ENCODE measurements around the gene PACSIN2.

Gene PACSIN2

DNA sequence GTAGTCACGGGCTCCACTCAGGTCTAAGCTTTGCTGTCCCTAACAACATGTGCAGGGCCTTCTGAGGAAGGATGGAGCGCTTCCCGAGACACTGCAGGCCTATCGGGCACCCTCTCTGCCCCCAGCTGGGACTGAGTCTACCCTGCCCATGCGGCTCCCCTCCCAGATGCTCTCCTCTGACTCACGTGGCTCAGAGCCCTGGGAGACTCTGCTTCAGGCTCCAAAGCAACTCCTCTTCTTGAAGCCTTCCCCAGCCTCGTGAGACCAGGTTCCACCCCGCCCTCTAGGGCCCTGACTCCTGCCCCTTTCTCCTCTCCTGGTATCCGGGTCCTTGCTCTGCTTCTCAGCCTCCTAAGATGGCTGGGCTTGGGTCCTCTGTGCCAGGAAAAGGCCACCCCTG, 129.5 kb downstream of the PACSIN2 start:
- Histone ChIP-seq H3K4me3 (ENCODE audit: low read length) (no peak overlapping the region), H3K36me3 (ENCODE audit: insufficient read depth, low read length) (peaks cover 53% of the 10 kb centered on the region), H3K4me1 (ENCODE audit: insufficient read depth, low read length) (no peaks in the 10 kb centered on the region), H3K27me3 (ENCODE audit: insufficient read depth, low read length) (no peaks in the 10 kb centered on the region), H2AFZ (ENCODE audit: low read depth, low read length) (no peak overlapping the region), H3K9me3 (ENCODE audit: low read length) (no peaks in the 10 kb centered on the region)

DNA sequence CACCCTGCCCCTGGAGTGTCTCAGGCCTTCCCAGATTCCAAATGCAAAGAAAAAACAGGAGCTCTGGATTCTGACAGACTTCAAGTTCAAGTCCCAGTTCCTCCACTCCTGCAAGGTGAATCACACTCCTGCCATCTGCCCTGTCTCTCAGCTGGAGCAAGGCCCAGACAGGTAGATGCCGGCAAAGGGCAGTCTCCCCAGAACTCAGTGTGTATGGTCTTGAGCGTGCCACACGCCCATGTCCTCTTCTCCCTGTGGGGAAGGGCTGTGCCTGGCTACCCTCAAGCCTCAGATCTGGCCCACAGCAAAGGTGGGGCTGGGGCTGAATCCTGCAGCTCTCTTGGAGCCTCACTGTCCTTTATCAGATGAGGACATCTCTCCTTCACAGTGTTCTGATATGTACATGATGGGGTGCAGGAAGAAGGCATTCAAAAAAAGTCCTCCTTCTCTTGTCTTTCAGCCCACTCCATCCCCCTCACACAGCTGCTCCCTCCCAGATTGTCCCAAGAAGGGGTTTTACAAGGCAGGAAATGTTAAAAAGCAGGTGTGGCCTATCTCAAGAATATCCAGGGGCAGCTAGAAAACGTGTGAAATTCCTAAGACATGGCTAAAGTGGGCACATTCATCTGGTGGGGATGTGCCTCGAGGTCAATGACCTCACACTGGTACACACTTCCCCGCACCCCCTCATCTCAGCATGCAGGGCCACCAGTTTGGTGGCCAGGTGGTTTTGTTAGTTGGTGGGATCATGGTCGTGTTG, 130.2 kb downstream of the PACSIN2 start:
- no peaks in the 10 kb centered on the region for H3K27me3 ChIP-seq (ENCODE audit: insufficient read depth, low read length)
- no peaks in the 10 kb centered on the region for H3K9me3 ChIP-seq (ENCODE audit: low read length)
- no peak overlapping the region for H2AFZ ChIP-seq (ENCODE audit: low read depth, low read length)
- peaks cover 49% of the 10 kb centered on the region for H3K36me3 ChIP-seq (ENCODE audit: insufficient read depth, low read length)
- no peaks in the 10 kb centered on the region for H3K4me1 ChIP-seq (ENCODE audit: insufficient read depth, low read length)
- H3K4me3 ChIP-seq (ENCODE audit: low read length), result no peak overlapping the region

DNA sequence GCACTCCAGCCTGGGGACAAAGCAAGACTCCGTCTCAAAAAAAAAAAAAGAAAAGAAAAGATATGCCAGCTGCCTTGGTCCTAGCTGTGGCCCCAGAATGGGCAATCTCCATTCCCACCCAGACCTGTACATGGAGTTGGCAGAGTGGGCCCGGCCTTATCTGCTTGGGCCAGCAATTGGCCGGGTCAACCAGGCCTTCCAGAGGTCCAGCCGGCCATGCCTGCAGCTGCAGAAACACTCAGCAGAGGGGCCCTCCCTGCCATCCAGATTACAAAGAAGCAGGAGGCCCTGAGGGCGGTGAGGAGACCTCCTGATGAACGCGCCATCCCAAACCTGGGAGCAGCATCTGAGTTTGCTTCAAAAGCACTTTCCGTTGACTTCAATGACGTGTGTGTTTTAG, 131.0 kb downstream of the PACSIN2 start:
- Histone ChIP-seq H3K9me3 (ENCODE audit: low read length) (no peaks in the 10 kb centered on the region), H2AFZ (ENCODE audit: low read depth, low read length) (no peak overlapping the region), H3K27me3 (ENCODE audit: insufficient read depth, low read length) (no peaks in the 10 kb centered on the region), H3K4me1 (ENCODE audit: insufficient read depth, low read length) (no peaks in the 10 kb centered on the region), H3K4me3 (ENCODE audit: low read length) (no peak overlapping the region), H3K36me3 (ENCODE audit: insufficient read depth, low read length) (peaks cover 54% of the 10 kb centered on the region)

DNA sequence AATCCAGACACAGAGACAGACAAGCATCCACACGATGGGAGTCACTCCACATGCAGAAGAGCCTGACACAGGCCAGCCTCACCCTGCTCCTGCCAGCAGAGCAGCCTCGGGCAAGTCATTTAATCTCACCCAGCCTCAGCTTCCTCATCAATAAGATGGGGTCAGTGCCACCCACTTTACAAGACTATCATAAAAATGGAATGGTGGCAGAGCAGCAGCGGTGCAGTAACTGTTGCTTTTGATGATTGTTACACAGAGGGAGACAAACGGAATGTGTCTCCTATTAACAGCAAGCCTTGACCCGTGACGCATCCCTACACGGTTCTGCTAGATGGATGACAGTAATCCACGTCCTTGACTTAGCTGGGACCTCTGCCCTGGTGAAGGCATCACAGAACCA, 131.8 kb downstream of the PACSIN2 start:
- no peaks in the 10 kb centered on the region for H3K27me3 ChIP-seq (ENCODE audit: insufficient read depth, low read length)
- H3K4me1 ChIP-seq (ENCODE audit: insufficient read depth, low read length), result no peaks in the 10 kb centered on the region
- H3K9me3 ChIP-seq (ENCODE audit: low read length), result no peaks in the 10 kb centered on the region
- no peak overlapping the region for H2AFZ ChIP-seq (ENCODE audit: low read depth, low read length)
- H3K36me3 ChIP-seq (ENCODE audit: insufficient read depth, low read length), result peaks cover 53% of the 10 kb centered on the region
- H3K4me3 ChIP-seq (ENCODE audit: low read length), result no peak overlapping the region

- Histone ChIP-seq H3K36me3 (ENCODE audit: insufficient read depth, low read length) (peaks cover 48% of the 10 kb centered on the region), H2AFZ (ENCODE audit: low read depth, low read length) (no peak overlapping the region), H3K4me3 (ENCODE audit: low read length) (no peak overlapping the region), H3K9me3 (ENCODE audit: low read length) (no peaks in the 10 kb centered on the region), H3K27me3 (ENCODE audit: insufficient read depth, low read length) (no peaks in the 10 kb centered on the region), H3K4me1 (ENCODE audit: insufficient read depth, low read length) (no peaks in the 10 kb centered on the region)
Measured at GRCh38 chr22:42881982-42882656, 132.8 kb downstream of the PACSIN2 start.

DNA sequence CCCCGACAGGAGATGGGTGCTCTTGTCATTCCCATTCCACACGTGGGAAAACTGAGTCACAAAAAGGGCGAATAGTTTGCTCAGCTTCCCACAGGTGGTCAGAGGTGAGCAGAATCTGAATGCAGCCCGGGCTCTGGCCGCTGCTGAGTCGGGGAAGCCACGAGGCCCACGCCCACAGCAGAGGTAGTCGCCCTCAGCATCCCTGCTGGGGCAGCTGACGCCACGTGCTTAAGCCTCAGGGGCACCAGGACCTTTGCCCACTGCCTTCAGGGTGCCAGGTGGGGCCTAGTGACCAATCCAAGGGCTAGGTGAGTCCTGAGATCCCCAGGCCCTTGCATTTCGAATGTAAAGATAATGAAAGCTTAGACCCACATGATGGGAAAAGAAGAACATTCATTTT, 133.7 kb downstream of the PACSIN2 start:
- H3K9me3 ChIP-seq (ENCODE audit: low read length), result no peaks in the 10 kb centered on the region
- H3K36me3 ChIP-seq (ENCODE audit: insufficient read depth, low read length), result peaks cover 48% of the 10 kb centered on the region
- H3K27me3 ChIP-seq (ENCODE audit: insufficient read depth, low read length), result no peaks in the 10 kb centered on the region
- H2AFZ ChIP-seq (ENCODE audit: low read depth, low read length), result no peak overlapping the region
- H3K4me3 ChIP-seq (ENCODE audit: low read length), result no peak overlapping the region
- no peaks in the 10 kb centered on the region for H3K4me1 ChIP-seq (ENCODE audit: insufficient read depth, low read length)

- no peaks in the 10 kb centered on the region for H3K9me3 ChIP-seq (ENCODE audit: low read length)
- peaks cover 51% of the 10 kb centered on the region for H3K36me3 ChIP-seq (ENCODE audit: insufficient read depth, low read length)
- H2AFZ ChIP-seq (ENCODE audit: low read depth, low read length), result no peak overlapping the region
- no peaks in the 10 kb centered on the region for H3K27me3 ChIP-seq (ENCODE audit: insufficient read depth, low read length)
- H3K4me3 ChIP-seq (ENCODE audit: low read length), result no peak overlapping the region
- no peaks in the 10 kb centered on the region for H3K4me1 ChIP-seq (ENCODE audit: insufficient read depth, low read length)
Measured at GRCh38 chr22:42880815-42881214, 134.1 kb downstream of the PACSIN2 start.

- Histone ChIP-seq H3K9me3 (ENCODE audit: low read length) (no peaks in the 10 kb centered on the region), H2AFZ (ENCODE audit: low read depth, low read length) (no peak overlapping the region), H3K4me1 (ENCODE audit: insufficient read depth, low read length) (no peaks in the 10 kb centered on the region), H3K27me3 (ENCODE audit: insufficient read depth, low read length) (no peaks in the 10 kb centered on the region), H3K36me3 (ENCODE audit: insufficient read depth, low read length) (peaks cover 51% of the 10 kb centered on the region), H3K4me3 (ENCODE audit: low read length) (no peak overlapping the region)
Measured at GRCh38 chr22:42879371-42880021, 135.5 kb downstream of the PACSIN2 start.

GRCh38 chr22:42878561-42879305, 136.2 kb downstream of the PACSIN2 start:
- H3K36me3 ChIP-seq (ENCODE audit: insufficient read depth, low read length), result peaks cover 48% of the 10 kb centered on the region
- H3K9me3 ChIP-seq (ENCODE audit: low read length), result no peaks in the 10 kb centered on the region

DNA sequence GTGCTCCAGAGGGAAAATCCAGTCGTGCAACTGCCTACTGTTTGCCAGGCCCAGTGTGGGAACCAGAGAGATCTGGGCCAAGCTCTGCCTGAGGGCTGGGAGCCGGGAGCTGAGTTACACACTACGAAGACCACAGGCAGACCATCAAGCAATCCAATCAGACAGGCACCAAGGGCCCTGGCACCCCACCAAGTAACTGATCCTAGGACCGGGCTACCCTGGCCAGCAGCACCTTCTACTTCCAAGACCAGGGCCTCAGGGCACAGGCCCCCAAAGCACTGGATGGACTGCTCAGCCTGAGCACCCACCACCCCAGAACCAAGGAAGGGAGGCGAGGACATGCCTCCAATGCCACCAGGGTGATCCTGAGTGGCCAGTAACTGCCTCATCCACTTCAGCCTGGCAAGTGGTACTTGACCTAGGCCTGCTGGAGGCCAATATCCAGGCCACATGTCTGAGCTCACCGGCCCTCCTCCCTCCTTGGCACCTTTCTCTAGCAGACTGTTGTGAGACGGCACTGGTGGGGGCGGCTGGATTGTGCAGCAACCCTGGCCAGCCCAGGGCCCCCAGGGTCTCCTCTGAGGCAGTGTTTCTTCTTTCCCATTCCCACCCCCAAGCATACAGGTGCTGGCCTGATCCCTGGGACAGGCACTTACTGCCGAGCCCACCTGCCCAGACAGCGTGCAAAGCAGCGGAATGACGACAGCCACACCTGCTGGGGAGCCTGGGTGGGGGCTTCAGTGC, 137.2 kb downstream of the PACSIN2 start:
- peaks cover 51% of the 10 kb centered on the region for H3K36me3 ChIP-seq (ENCODE audit: insufficient read depth, low read length)
- no peak overlapping the region for H2AFZ ChIP-seq (ENCODE audit: low read depth, low read length)
- no peaks in the 10 kb centered on the region for H3K9me3 ChIP-seq (ENCODE audit: low read length)
- H3K4me3 ChIP-seq (ENCODE audit: low read length), result no peak overlapping the region
- no peaks in the 10 kb centered on the region for H3K4me1 ChIP-seq (ENCODE audit: insufficient read depth, low read length)
- H3K27me3 ChIP-seq (ENCODE audit: insufficient read depth, low read length), result no peaks in the 10 kb centered on the region

More at GRCh38 chr22:42878561-42879305, 136.2 kb downstream of the PACSIN2 start:
- no peaks in the 10 kb centered on the region for H3K27me3 ChIP-seq (ENCODE audit: insufficient read depth, low read length)
- H2AFZ ChIP-seq (ENCODE audit: low read depth, low read length), result no peak overlapping the region
- no peaks in the 10 kb centered on the region for H3K4me1 ChIP-seq (ENCODE audit: insufficient read depth, low read length)
- no peak overlapping the region for H3K4me3 ChIP-seq (ENCODE audit: low read length)

- H3K27me3 ChIP-seq (ENCODE audit: insufficient read depth, low read length), result no peaks in the 10 kb centered on the region
- H3K36me3 ChIP-seq (ENCODE audit: insufficient read depth, low read length), result peaks cover 52% of the 10 kb centered on the region
- no peaks in the 10 kb centered on the region for H3K9me3 ChIP-seq (ENCODE audit: low read length)
- no peak overlapping the region for H3K4me3 ChIP-seq (ENCODE audit: low read length)
- H3K4me1 ChIP-seq (ENCODE audit: insufficient read depth, low read length), result no peaks in the 10 kb centered on the region
- no peak overlapping the region for H2AFZ ChIP-seq (ENCODE audit: low read depth, low read length)
Measured at GRCh38 chr22:42877158-42877557, 137.8 kb downstream of the PACSIN2 start.

DNA sequence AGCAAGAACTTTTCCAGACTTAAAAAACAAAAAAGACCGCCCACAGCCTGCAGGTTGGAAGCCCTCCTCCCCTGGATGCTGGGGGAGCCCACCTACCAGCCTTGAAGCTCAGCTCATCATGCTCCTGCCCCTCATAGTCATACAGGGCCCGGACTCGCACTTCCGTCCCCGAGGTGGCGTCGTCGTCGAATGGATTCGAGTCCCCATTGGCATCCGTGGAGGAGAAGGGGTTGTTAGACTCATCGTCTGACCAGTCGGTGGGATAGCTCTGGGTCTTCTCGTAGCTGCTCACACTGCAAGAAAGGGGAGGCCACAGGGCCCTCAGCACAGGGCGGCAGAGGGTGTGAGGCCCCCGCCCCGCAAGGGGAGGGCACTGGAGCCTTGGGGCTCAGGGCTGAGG, 138.9 kb downstream of the PACSIN2 start:
- no peaks in the 10 kb centered on the region for H3K9me3 ChIP-seq (ENCODE audit: low read length)

More for the DNA sequence above, 138.9 kb downstream of the PACSIN2 start:
- Histone ChIP-seq H3K4me1 (ENCODE audit: insufficient read depth, low read length) (no peaks in the 10 kb centered on the region), H3K4me3 (ENCODE audit: low read length) (no peak overlapping the region), H3K36me3 (ENCODE audit: insufficient read depth, low read length) (peaks cover 60% of the 10 kb centered on the region), H2AFZ (ENCODE audit: low read depth, low read length) (no peak overlapping the region), H3K27me3 (ENCODE audit: insufficient read depth, low read length) (no peaks in the 10 kb centered on the region)

Data from neuron (in vitro differentiated cells).